Stomach (tissue), 4 donors: ENCODE results near the gene DIAPH3.

Experiments
- CTCF ChIP-seq, 7 experiments: fragments of 450-650 bp in 4 of 7; fragments of 200-600 bp in 3 of 7; sonication (generic) in 3 of 7; IDR thresholded peaks; one replicate each; pipeline ENCODE4 v1.5.1; 2016 to 2019; ENCODE audit warnings: antibody characterized with exemption in 7 of 7, control low read depth in 2 of 7, mild to moderate bottlenecking in 1 of 7
- POLR2AphosphoS5 ChIP-seq, 3 donors: sonication (generic); formaldehyde crosslinking; IDR thresholded peaks; one replicate each; pipeline ENCODE4 v1.6.1; 2016; ENCODE audit warnings: antibody characterized with exemption in 3 of 3

DNA sequence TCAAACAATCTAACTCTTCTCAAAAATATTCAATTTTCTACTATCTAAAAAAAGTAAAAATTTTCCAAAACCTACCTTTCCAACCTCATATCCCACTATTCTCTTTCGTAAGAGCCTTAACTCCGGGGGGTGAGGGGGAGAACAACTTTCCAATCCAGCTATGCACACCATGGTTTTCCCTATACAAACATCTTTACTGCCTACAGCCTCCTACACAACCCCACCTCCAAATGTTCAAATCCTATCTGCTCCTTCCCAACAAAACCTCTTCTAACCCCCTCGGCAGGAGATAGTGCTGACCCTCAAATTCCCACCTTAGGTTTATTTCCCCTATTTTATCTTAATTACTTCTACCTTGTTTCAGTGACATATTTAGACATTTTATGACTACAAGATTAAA lies 102.0 kb downstream of the DIAPH3 start:
- TF ChIP-seq CTCF (IDR thresholded peaks at IDR 0.05) = no peak
- no peak for TF ChIP-seq POLR2AphosphoS5 (IDR thresholded peaks at IDR 0.05)
